ENCODE measurements around the gene ZBTB11. TPM values are rescaled to one million over a fixed set of nuclear protein-coding genes. Genes with fewer than 3 reads are reported as not detected.
"Not testable (repeated sequence)": the region's sequence is repeated elsewhere in the genome, so short reads cannot be mapped to it uniquely, and the experiment has no call there.

Gene ZBTB11
- total RNA-seq, 1 donor from 2014 or later: 14.7 TPM

- peaks cover 21% of the 10 kb centered on the region for H3K4me1 Mint-ChIP-seq (ENCODE audit: low read depth)
- DNase-seq (ENCODE audit: low spot score): no peak
- H3K27ac Mint-ChIP-seq (ENCODE audit: unreplicated experiment): no peak overlapping the region
- no peaks in the 10 kb centered on the region for H3K27me3 Mint-ChIP-seq (ENCODE audit: low read depth)
- H3K9me3 Mint-ChIP-seq (ENCODE audit: low read depth): no peaks in the 10 kb centered on the region
- no peak for TF ChIP-seq CTCF (IDR thresholded peaks at IDR 0.05)
- H3K36me3 Mint-ChIP-seq (ENCODE audit: low read depth): no peaks in the 10 kb centered on the region
- no peak overlapping the region for H3K4me3 Mint-ChIP-seq (ENCODE audit: unreplicated experiment)
Measured at GRCh38 chr3:101722394-101723173, 45.7 kb upstream of the ZBTB11 start.

- peaks cover 16% of the 10 kb centered on the region for H3K4me1 Mint-ChIP-seq (ENCODE audit: low read depth)
Measured at GRCh38 chr3:101720851-101721840, 44.2 kb upstream of the ZBTB11 start.

GRCh38 chr3:101719604-101720185, 42.8 kb upstream of the ZBTB11 start:
- TF ChIP-seq CTCF (IDR thresholded peaks at IDR 0.05): no peak
- H3K4me1 Mint-ChIP-seq (ENCODE audit: low read depth): peaks cover 6% of the 10 kb centered on the region
- no peak for DNase-seq (ENCODE audit: low spot score)
- no peak overlapping the region for H3K27ac Mint-ChIP-seq (ENCODE audit: unreplicated experiment)
- H3K36me3 Mint-ChIP-seq (ENCODE audit: low read depth): no peaks in the 10 kb centered on the region
- no peaks in the 10 kb centered on the region for H3K9me3 Mint-ChIP-seq (ENCODE audit: low read depth)
- H3K4me3 Mint-ChIP-seq (ENCODE audit: unreplicated experiment): no peak overlapping the region
- no peaks in the 10 kb centered on the region for H3K27me3 Mint-ChIP-seq (ENCODE audit: low read depth)

More at GRCh38 chr3:101720851-101721840, 44.2 kb upstream of the ZBTB11 start:
- no peak overlapping the region for H3K4me3 Mint-ChIP-seq (ENCODE audit: unreplicated experiment)
- no peak for DNase-seq (ENCODE audit: low spot score)
- H3K27ac Mint-ChIP-seq (ENCODE audit: unreplicated experiment): no peak overlapping the region
- no peak for TF ChIP-seq CTCF (IDR thresholded peaks at IDR 0.05)
- no peaks in the 10 kb centered on the region for H3K9me3 Mint-ChIP-seq (ENCODE audit: low read depth)
- H3K27me3 Mint-ChIP-seq (ENCODE audit: low read depth): no peaks in the 10 kb centered on the region
- H3K36me3 Mint-ChIP-seq (ENCODE audit: low read depth): no peaks in the 10 kb centered on the region

GRCh38 chr3:101718455-101718854, 41.5 kb upstream of the ZBTB11 start:
- Mint-ChIP-seq H3K36me3 (ENCODE audit: low read depth) (no peaks in the 10 kb centered on the region), H3K27ac (ENCODE audit: unreplicated experiment) (no peak overlapping the region), H3K9me3 (ENCODE audit: low read depth) (no peaks in the 10 kb centered on the region), H3K4me1 (ENCODE audit: low read depth) (no peaks in the 10 kb centered on the region), H3K27me3 (ENCODE audit: low read depth) (no peaks in the 10 kb centered on the region), H3K4me3 (ENCODE audit: unreplicated experiment) (no peak overlapping the region)
- no peak for DNase-seq (ENCODE audit: low spot score)
- no peak for TF ChIP-seq CTCF (IDR thresholded peaks at IDR 0.05)

GRCh38 chr3:101709126-101709525, 32.2 kb upstream of the ZBTB11 start:
- H3K27me3 Mint-ChIP-seq (ENCODE audit: low read depth): peaks cover 16% of the 10 kb centered on the region
- TF ChIP-seq CTCF (IDR thresholded peaks at IDR 0.05): no peak

GRCh38 chr3:101704639-101705038, 27.7 kb upstream of the ZBTB11 start:
- not testable (repeated sequence) for H3K4me1 Mint-ChIP-seq (ENCODE audit: low read depth); H3K4me3 Mint-ChIP-seq (ENCODE audit: unreplicated experiment); H3K9me3 Mint-ChIP-seq (ENCODE audit: low read depth); H3K27ac Mint-ChIP-seq (ENCODE audit: unreplicated experiment); DNase-seq (ENCODE audit: low spot score); H3K36me3 Mint-ChIP-seq (ENCODE audit: low read depth); H3K27me3 Mint-ChIP-seq (ENCODE audit: low read depth)

More at GRCh38 chr3:101709126-101709525, 32.2 kb upstream of the ZBTB11 start:
- no peaks in the 10 kb centered on the region for H3K36me3 Mint-ChIP-seq (ENCODE audit: low read depth)
- H3K4me1 Mint-ChIP-seq (ENCODE audit: low read depth): no peaks in the 10 kb centered on the region
- no peak for DNase-seq (ENCODE audit: low spot score)
- H3K9me3 Mint-ChIP-seq (ENCODE audit: low read depth): no peaks in the 10 kb centered on the region
- no peak overlapping the region for H3K4me3 Mint-ChIP-seq (ENCODE audit: unreplicated experiment)
- H3K27ac Mint-ChIP-seq (ENCODE audit: unreplicated experiment): no peak overlapping the region
